KOPT-K1 (cell line): Measurements from ENCODE around the gene CTSV.
"Not testable (repeated sequence)": the region's sequence is repeated elsewhere in the genome, so short reads cannot be mapped to it uniquely, and the experiment has no call there.

Experiments used
- H3K27ac ChIP-seq: fragments of 200-600 bp; sonication (generic); 2 replicates; pipeline ENCODE4 v1.5.1; 2016; ENCODE audit warnings: antibody characterized with exemption, mild to moderate bottlenecking, low read depth, low read length; ENCODE audit not compliant: poor library complexity, severe bottlenecking
- H3K36me3 ChIP-seq: fragments of 200-600 bp; sonication (generic); 2 replicates; pipeline ENCODE4 v1.5.1; 2017; ENCODE audit warnings: antibody characterized with exemption, mild to moderate bottlenecking, low read length, moderate library complexity; ENCODE audit not compliant: insufficient read depth
- H3K9me3 ChIP-seq: fragments of 200-600 bp; sonication (generic); 2 replicates; pipeline ENCODE4 v1.5.1; 2017; ENCODE audit warnings: antibody characterized with exemption, low read length, mild to moderate bottlenecking; ENCODE audit not compliant: insufficient read depth, poor library complexity, severe bottlenecking

The CTSV gene

DNA sequence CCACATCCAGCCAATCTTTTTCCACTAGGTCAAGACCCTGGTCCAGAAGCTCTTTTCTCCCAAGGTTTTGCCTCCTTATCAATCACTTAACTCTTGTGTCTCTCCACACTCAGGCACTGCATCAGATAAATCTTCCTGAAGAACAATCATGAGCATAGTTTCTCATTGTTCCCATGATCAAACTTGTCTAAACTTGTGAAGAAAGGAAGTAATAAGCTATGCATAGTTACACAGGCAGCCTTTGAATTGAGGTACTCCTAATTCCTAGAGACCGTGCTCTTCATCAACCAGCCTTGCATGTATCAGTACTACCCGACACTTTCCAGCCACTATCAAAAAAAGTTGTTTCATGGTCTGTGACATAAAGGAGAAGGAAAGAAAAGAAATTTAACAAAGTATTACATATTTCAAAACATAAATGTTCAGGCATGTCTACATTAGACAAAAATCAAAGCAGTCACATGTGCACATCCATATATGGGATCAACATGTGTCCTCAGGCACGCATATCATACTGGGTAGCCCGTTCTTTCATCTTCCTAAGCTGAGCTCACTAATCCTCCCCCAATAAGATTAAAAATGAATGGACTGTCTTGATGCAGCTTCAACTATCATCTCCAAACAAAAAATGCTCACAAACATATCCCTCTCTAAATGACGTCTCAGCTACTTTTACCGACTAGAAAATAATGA, 41.8 kb downstream of the CTSV start:
- not testable (repeated sequence) for H3K9me3 ChIP-seq, H3K36me3 ChIP-seq, H3K27ac ChIP-seq

DNA sequence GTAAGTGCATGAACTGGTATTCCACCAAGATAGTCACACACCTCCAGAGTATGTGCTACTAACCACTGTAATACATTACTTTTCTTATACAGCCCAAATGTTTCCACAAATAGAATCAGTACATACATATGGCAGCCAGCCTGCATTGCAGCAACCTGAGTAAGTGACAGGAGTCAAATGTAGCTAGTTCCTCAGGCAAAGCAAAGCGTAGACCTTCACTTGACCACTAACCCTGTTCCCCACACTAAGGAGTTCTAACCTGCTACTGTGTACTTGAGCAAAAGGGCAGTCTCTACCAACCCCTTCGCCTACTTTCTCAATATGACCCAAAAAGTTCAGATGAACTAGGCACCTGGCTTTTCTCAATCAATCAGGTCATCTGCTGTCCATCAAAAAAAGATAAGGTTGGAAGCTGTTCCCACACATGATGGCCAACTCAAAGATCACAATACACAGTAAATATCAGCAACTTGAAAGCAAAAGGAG, 44.4 kb downstream of the CTSV start:
- not testable (repeated sequence) for H3K27ac ChIP-seq, H3K36me3 ChIP-seq

DNA sequence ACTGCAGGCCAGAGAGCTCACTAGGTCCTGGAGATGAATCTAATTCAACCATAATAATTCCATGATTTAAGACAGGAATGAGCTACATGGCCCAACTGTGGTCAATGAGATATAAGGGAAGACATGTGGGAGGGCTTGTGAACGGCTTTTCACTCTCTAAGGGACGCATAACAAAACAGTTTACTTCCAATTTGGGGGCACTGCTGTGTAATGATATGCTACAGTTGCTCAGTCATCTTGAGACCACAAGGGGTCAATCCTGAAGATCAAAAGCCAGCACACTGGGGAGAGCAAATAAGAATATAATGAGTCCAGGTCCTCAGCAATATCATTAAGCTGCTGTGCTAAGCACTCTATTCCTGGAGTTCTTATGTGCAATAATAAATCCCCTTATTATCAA, 46.6 kb downstream of the CTSV start:
- H3K27ac ChIP-seq, H3K36me3 ChIP-seq, H3K9me3 ChIP-seq: not testable (repeated sequence)

More for the DNA sequence above, 44.4 kb downstream of the CTSV start:
- H3K9me3 ChIP-seq: not testable (repeated sequence)

DNA sequence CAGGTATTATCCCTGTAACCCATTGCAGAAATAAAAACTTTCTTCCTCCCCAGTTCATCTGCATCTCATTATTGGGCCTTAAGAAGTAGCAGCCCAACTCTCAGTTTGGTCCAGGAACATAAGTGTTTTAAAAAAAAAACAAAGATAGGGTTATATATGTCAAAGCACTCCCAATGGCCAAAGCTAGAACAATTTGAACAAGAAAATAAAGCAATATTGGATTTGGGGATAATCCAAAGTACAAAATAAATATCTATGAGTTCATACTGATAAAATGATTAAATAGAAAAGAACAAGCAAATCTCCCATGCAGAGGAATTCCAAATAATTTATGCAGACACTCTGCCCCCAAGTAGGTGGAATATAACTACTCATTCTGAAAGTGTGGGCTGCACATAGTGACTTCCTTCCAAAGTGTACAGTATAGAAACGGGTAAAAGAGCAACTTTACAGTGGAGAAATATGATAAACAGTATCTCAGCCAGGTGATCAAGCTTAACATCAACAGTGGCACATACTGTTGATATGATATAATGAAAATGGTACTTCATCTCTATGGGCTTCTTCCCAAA, 49.1 kb downstream of the CTSV start:
- H3K36me3 ChIP-seq: not testable (repeated sequence)

GRCh38 chr9:96984887-96985286, 54.1 kb downstream of the CTSV start:
- not testable (repeated sequence) for H3K9me3 ChIP-seq, H3K36me3 ChIP-seq, H3K27ac ChIP-seq

More for the DNA sequence above, 49.1 kb downstream of the CTSV start:
- not testable (repeated sequence) for H3K27ac ChIP-seq, H3K9me3 ChIP-seq

GRCh38 chr9:96984139-96984538, 54.8 kb downstream of the CTSV start:
- not testable (repeated sequence) for H3K27ac ChIP-seq, H3K36me3 ChIP-seq, H3K9me3 ChIP-seq

DNA sequence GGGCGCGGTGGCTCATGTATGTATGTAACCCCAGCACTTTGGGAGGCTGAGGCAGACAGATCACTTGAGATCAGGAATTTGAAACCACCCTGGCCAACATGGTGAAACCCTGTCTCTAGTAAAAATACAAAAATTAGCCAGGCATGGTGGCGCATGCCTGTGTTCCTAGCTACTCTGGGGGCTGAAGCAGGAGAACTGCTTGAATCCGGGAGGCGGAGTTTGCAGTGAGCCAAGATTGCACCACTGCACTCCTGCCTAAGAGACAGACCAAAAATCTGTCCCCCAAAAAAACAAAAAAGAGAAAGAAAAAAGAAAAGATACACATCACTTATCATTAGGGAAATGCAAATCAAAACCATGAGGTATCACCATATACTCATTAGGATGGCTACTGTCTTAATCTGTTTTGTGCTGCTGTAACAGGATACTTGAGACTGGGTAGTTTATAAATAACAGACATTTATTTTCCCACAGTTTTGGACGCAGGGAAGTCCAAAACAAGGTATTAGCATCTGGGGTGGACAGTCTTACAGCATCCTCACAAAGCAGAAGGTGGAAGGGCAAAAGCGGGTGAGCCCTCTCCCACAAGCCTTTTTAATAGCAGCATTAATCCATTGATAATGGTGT, 55.3 kb downstream of the CTSV start:
- H3K9me3 ChIP-seq, H3K27ac ChIP-seq, H3K36me3 ChIP-seq: not testable (repeated sequence)
